GM19328 (cell line): ENCODE measurements around the gene COPS7A.
"Not testable (repeated sequence)": the region's sequence is repeated elsewhere in the genome, so short reads cannot be mapped to it uniquely, and the experiment has no call there.

Experiments used
- ATAC-seq: cut with Tn5 transposase; IDR thresholded peaks from one replicate; pipeline ENCODE4 v1.9.1; 2021; ENCODE audit warnings: mild to moderate bottlenecking, moderate library complexity; ENCODE audit not compliant: unreplicated experiment

COPS7A gene

GRCh38 chr12:6701078-6701768 is 22.6 kb upstream of the COPS7A start:
- no peak for ATAC-seq

- no peak for ATAC-seq
Observed at GRCh38 chr12:6703631-6704030, 20.2 kb upstream of the COPS7A start.

GRCh38 chr12:6708351-6708750 is 15.5 kb upstream of the COPS7A start:
- not testable (repeated sequence) for ATAC-seq

GRCh38 chr12:6708960-6709394 is 14.9 kb upstream of the COPS7A start:
- ATAC-seq, result no peak

GRCh38 chr12:6716031-6716873 is 7.6 kb upstream of the COPS7A start:
- ATAC-seq, result not testable (repeated sequence)

- no peak for ATAC-seq
Observed at GRCh38 chr12:6716874-6717437, 6.9 kb upstream of the COPS7A start.

- ATAC-seq, result no peak
Observed at GRCh38 chr12:6722863-6723262, 983 bp upstream of the COPS7A start.

- no peak for ATAC-seq
Observed at GRCh38 chr12:6724409-6724797, 557 bp downstream of the COPS7A start.

GRCh38 chr12:6725350-6725749 is 1.5 kb downstream of the COPS7A start:
- no peak for ATAC-seq

GRCh38 chr12:6729186-6729585 is 5.3 kb downstream of the COPS7A start:
- ATAC-seq, result no peak

GRCh38 chr12:6730169-6730568 is 6.3 kb downstream of the COPS7A start:
- ATAC-seq, result no peak

GRCh38 chr12:6734506-6735387 is 10.9 kb downstream of the COPS7A start:
- no peak for ATAC-seq

GRCh38 chr12:6735448-6736191 is 11.8 kb downstream of the COPS7A start:
- no peak for ATAC-seq

- ATAC-seq, result no peak
Observed at GRCh38 chr12:6736754-6737153, 12.9 kb downstream of the COPS7A start.

- ATAC-seq, result not testable (repeated sequence)
Observed at GRCh38 chr12:6742080-6742479, 18.2 kb downstream of the COPS7A start.

- ATAC-seq, result no peak
Observed at GRCh38 chr12:6742834-6743233, 19.0 kb downstream of the COPS7A start.

GRCh38 chr12:6743300-6743699 is 19.5 kb downstream of the COPS7A start:
- ATAC-seq, result not testable (repeated sequence)

GRCh38 chr12:6745741-6746525 is 22.1 kb downstream of the COPS7A start:
- no peak for ATAC-seq

- ATAC-seq, result no peak
Observed at GRCh38 chr12:6747216-6747615, 23.4 kb downstream of the COPS7A start.
